Hematopoietic multipotent progenitor cell treated with erythropoietin and hydrocortisone succinate and interleukin-3 and kit ligand, for 4 days (in vitro differentiated cells): Measurements from ENCODE around the gene PRKAR2A.

Experiments used
- DNase-seq: peaks from one replicate; pipeline ENCODE4 v3.0.0-alpha.2; 2015

PRKAR2A gene

DNA sequence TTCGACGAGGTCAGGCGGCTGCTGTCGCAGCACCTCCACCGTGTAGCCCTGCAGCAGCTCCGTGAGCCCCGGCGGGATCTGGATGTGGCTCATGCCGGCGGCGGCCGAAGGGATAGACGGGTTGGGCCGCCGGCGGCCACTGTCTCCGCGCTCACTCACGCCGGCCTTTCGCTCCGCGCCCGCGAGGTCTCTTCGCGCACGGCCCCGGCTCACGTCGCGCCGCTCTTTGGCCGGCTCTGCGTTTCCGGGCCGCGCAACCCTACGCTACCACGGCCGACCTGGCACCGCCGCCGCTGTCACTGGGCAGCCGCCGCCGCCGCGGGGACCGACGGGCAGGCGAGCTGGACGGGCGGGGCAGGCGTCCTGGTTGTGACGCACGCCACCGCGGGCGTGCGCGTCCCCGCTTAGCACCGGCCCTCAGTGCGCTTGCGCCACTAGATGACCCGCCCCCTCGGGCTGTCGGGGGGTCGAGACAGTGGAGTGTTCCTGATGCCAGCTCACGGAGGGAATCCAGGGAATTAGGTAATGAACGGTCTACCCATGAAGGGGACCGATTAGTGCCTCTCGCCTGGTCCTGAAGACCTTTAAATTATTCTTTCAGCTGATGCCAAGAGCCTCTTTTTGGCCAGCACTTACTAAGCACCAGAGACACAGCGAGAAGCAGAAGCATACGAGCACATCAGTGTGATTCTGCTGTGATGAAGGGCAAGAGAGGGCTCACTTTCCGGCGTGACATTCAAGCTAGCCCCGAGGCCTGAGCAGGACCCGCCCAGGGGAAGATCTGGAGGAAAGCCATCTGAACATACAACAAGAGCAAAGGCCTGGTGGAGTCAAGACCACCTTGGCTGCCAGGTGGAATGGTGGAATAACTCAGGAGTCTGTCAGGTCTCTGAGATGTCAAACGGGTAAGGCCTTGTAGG, at the start of gene PRKAR2A:
Gene PRKAR2A, minus strand, starts transcription at position 371 of the 920 bp plus-strand sequence. Its CDS starts 278 bp downstream, at position 93.
- peak; percentile 95 for DNase-seq

DNA sequence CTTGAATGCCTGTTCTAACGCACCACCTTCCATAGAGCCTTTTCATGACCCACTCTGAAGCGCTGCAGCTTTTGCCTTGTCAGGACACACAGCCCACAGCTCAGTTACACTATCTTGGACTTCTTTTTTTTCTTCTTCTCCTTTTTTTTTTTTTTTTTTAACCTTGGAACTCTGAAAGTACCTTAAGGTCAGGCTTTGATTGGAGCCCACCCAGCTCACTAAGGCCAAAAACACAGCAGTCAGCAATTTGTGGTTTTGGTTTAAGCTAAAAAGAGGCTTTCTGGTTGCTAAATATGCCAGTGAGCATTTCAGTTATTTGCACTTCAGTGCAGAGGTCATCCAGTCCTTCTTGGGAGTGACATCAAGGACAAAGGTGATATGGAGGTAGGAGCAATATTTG, 49.3 kb upstream of the PRKAR2A start:
- DNase-seq, result peak; percentile 62

GRCh38 chr3:48894516-48894915, 46.8 kb upstream of the PRKAR2A start:
- peak; percentile 73 for DNase-seq

DNA sequence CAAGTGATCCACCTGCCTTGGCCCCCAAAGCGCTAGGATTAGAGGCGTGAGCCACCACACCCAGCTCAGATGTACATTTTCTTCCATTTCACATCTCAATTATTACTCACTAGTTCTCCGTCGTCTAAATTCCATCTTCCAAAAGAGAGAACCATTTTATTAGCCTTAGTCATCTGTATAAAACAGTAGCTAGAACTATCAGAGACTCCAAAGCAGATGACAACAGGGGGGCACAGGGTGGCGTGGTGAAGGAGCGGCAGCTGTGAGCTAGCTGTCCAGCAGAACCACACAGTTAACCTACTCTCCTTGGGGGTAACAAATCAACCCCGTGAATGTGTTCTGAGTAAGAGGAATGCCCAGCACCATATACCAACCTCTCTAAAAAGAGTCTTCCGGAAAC, 43.9 kb upstream of the PRKAR2A start:
- no peak for DNase-seq

DNA sequence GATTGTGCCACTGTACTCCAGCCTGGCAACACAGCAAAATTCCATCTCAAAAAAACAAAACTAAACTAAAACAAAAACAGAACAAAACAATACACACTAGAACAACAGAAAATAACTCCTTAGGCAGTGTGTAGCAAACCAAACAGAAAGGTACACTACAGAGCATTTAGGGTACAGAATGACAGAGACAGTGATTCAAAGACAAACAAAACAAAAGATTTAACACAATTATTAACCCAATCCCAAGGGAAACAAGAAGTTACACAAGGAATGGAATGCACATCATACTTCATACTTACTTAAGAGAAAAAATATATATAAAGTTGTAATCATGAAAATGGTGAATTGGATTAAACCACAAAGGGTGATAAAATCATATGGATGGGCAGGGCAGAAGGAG, 38.1 kb upstream of the PRKAR2A start:
- DNase-seq, result no peak

GRCh38 chr3:48881652-48882114, 34.0 kb upstream of the PRKAR2A start:
- DNase-seq, result no peak

DNA sequence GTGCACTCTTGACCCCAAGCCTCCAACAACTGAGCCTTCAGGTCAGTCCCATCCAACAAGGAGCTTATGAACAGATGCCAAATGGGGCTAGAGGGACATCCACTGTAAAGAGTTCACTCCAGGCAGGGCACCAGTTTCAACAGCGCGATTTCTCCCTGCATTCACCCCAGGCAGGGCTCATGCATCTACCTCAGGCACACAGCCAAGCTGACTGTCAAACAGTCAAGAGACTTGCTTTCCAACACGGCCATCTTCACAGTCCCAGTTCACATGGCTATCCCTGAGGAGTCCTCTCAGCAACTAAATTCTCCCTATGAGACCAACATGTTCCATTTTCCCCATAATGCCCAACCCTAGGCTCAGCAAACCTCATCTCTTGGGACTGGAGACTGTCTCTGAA, 33.3 kb upstream of the PRKAR2A start:
- DNase-seq, result no peak

- DNase-seq, result no peak
These were observed 32.3 kb upstream of the PRKAR2A start for GRCh38 chr3:48879994-48880377.

- DNase-seq, result no peak
These were observed 31.8 kb upstream of the PRKAR2A start for GRCh38 chr3:48879307-48879993.

GRCh38 chr3:48877671-48878070, 30.0 kb upstream of the PRKAR2A start:
- no peak for DNase-seq

DNA sequence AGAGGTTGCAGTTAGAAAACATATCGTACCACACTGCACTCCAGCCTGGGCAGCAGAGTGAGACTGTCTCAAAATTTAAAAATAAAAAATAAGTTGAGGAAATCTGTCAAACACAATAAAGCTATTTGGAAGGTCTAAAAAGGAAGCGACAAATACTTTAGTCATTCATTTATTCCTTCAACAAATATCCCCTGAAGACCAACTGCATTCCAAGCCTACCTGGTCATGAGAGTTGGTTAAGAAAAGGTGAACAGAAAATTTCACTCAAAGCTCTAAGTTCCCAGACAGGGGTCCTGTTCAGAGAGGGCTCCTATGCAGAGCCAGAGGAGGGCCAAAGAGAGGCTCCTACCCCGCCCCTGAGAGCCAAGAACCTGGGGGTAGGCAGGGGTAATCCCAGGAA, 15.4 kb upstream of the PRKAR2A start:
- no peak for DNase-seq

DNA sequence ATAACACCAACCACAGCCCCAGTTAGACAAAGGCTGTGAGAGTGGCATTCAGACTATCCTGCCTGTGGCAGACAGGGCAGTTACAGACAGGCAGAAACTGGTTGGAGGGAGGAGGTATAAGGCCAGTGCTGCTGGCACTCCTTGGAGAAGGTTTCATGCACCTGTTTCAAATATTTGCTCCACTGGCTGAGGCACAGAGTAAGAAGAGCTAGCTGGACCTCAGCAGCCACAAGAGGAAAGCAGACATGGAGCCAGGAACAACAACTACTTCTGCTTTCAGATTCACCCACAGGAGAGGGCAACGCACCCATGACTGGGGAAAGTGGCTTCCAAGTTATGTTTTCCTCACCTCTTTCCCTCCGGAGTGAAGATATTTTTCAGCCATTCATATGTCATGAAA, 11.5 kb upstream of the PRKAR2A start:
- no peak for DNase-seq

DNA sequence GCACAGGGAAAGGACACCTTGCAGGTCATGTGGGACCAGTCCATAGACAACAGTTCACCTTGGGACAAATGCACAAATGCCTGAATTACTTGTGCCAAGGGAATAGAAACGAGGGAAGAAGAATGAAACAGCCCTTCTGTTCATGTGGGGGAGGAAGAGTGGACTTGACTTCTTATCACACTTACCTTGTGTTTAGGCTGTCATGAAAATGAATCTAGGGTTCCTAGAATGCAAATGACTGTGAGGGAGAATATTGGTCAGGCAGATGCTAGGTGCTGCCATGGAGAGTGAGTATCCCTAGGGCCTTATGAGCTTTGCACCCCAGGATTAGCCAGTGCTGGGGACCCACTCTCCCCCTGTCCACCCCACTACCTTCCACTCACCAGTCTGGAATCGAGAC, 11.0 kb upstream of the PRKAR2A start:
- no peak for DNase-seq

DNA sequence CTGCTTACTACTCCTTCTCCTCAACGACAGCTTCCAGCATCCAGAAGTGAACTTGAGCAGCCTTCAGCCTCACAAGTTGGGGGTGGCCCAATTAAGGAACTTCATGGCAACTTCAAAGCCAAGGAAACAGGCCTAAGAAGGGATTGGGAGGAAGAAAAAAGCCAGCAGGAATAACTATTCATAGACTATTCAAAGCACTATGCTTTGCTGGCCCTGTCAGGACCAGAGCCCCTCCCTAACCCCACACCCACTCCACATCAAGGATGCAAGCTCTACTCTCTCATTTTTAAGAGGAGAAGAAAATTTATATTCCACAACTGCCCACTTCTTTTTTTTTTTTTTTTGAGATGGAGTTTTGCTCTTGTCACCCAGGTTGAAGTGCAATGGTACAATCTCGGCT, 10.0 kb upstream of the PRKAR2A start:
- DNase-seq, result no peak

GRCh38 chr3:48856469-48856868, 8.8 kb upstream of the PRKAR2A start:
- DNase-seq, result no peak

- peak; percentile 44 for DNase-seq
These were observed 8.2 kb upstream of the PRKAR2A start for GRCh38 chr3:48855681-48856447.

- peak; percentile 31 for DNase-seq
These were observed 4.5 kb upstream of the PRKAR2A start for GRCh38 chr3:48852151-48852550.

DNA sequence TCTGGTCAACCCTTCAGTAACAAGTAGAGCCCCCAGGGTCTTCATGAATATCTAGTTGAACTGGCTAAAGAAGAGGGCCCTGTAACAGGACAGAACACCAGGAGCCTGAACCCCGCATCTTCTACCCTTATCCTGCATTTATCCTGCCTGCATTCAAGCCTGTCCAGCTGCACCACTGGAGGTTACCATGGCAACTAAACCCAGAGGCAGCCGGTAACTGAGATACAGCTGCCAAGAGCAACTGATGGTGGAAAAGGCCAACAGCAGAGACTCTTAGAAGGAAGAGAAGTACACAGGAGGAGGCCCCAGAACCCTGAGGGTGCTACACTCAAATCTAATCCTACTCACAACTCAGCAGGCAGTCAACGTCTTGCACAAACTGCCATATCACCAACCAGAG, 3.7 kb upstream of the PRKAR2A start:
- DNase-seq, result peak; percentile 30

GRCh38 chr3:48848816-48849515, 1.3 kb upstream of the PRKAR2A start:
- DNase-seq, result peak; percentile 20

GRCh38 chr3:48847053-48847503, 596 bp downstream of the PRKAR2A start:
- DNase-seq, result peak; percentile 79

DNA sequence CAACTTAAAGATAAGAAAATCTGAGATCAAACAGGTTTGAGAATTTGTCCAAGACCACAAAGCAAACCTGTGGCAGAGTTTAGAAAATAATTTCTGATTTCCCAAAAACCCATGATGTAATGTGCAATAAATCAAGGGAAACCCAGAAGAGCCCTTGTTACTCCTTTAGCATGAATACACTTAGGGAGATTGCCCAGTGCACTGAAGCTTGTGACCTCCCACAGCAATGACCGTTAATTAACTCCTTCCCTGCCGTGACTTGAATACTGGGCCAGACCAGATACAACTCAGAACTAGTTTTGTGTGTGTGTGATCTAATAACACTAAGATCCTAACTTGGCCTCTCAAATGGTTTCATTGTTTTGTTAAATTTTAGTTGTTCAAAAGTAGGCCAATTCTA, 2.5 kb downstream of the PRKAR2A start:
- peak; percentile 10 for DNase-seq

GRCh38 chr3:48837163-48837562, 10.5 kb downstream of the PRKAR2A start:
- no peak for DNase-seq
